ENCODE measurements around the gene KCNE3. TPM values are rescaled to one million over a fixed set of nuclear protein-coding genes. Genes with fewer than 3 reads are reported as not detected.
"Not testable (repeated sequence)": the region's sequence is repeated elsewhere in the genome, so short reads cannot be mapped to it uniquely, and the experiment has no call there.

KCNE3 gene
- total RNA-seq, 1 donor: 8.1 TPM

GRCh38 chr11:74444173-74444826 lies 23.0 kb downstream of the KCNE3 start:
- DNase-seq (ENCODE audit: low read depth in 2 of 3, low spot score in 2 of 3): no peak

- DNase-seq (ENCODE audit: low read depth in 2 of 3, low spot score in 2 of 3): no peak
Measured at GRCh38 chr11:74443071-74443864, 24.1 kb downstream of the KCNE3 start.

- DNase-seq (ENCODE audit: low read depth in 2 of 3, low spot score in 2 of 3): no peak
Measured at GRCh38 chr11:74442636-74443035, 24.7 kb downstream of the KCNE3 start.

GRCh38 chr11:74438681-74439080 lies 28.7 kb downstream of the KCNE3 start:
- no peak for DNase-seq (ENCODE audit: low read depth in 2 of 3, low spot score in 2 of 3)

- DNase-seq (ENCODE audit: low read depth in 2 of 3, low spot score in 2 of 3): no peak
Measured at GRCh38 chr11:74437441-74438042, 29.8 kb downstream of the KCNE3 start.

GRCh38 chr11:74434528-74434927 lies 32.8 kb downstream of the KCNE3 start:
- peak in 2 of 3 donors; percentile 19 to 36 for DNase-seq (ENCODE audit: low read depth in 2 of 3, low spot score in 2 of 3)

- DNase-seq (ENCODE audit: low read depth in 2 of 3, low spot score in 2 of 3): no peak
Measured at GRCh38 chr11:74429205-74429604, 38.1 kb downstream of the KCNE3 start.

GRCh38 chr11:74427384-74427886 lies 39.9 kb downstream of the KCNE3 start:
- no peak for DNase-seq (ENCODE audit: low read depth in 2 of 3, low spot score in 2 of 3)

GRCh38 chr11:74425100-74425499 lies 42.2 kb downstream of the KCNE3 start:
- peak in 1 of 3 donors; percentile 10 for DNase-seq (ENCODE audit: low read depth in 2 of 3, low spot score in 2 of 3)

- DNase-seq (ENCODE audit: low read depth in 2 of 3, low spot score in 2 of 3): no peak
Measured at GRCh38 chr11:74418509-74418895, 48.8 kb downstream of the KCNE3 start.

GRCh38 chr11:74417860-74418508 lies 49.4 kb downstream of the KCNE3 start:
- DNase-seq (ENCODE audit: low read depth in 2 of 3, low spot score in 2 of 3): peak in 1 of 3 donors; percentile 10

GRCh38 chr11:74417379-74417804 lies 50.0 kb downstream of the KCNE3 start:
- DNase-seq (ENCODE audit: low read depth in 2 of 3, low spot score in 2 of 3): peak in 2 of 3 donors; percentile 13 to 70

- not testable (repeated sequence) for DNase-seq (ENCODE audit: low read depth in 2 of 3, low spot score in 2 of 3)
Measured at GRCh38 chr11:74416974-74417373, 50.4 kb downstream of the KCNE3 start.

- no peak for DNase-seq (ENCODE audit: low read depth in 2 of 3, low spot score in 2 of 3)
Measured at GRCh38 chr11:74412733-74413359, 54.5 kb downstream of the KCNE3 start.

GRCh38 chr11:74412321-74412720 lies 55.0 kb downstream of the KCNE3 start:
- no peak for DNase-seq (ENCODE audit: low read depth in 2 of 3, low spot score in 2 of 3)

GRCh38 chr11:74409633-74410032 lies 57.7 kb downstream of the KCNE3 start:
- no peak for DNase-seq (ENCODE audit: low read depth in 2 of 3, low spot score in 2 of 3)
